GM19467 (cell line): ENCODE results near the gene LDB3.
A peak's percentile ranks its signal among the peaks of the same experiment; 100 is the strongest.
"Not testable (repeated sequence)": the region's sequence is repeated elsewhere in the genome, so short reads cannot be mapped to it uniquely, and the experiment has no call there.

ENCODE experiments used
- ATAC-seq: cut with Tn5 transposase; IDR thresholded peaks from one replicate; pipeline ENCODE4 v1.9.1; 2021; ENCODE audit warnings: mild to moderate bottlenecking, moderate library complexity; ENCODE audit not compliant: unreplicated experiment

Gene LDB3, protein sequence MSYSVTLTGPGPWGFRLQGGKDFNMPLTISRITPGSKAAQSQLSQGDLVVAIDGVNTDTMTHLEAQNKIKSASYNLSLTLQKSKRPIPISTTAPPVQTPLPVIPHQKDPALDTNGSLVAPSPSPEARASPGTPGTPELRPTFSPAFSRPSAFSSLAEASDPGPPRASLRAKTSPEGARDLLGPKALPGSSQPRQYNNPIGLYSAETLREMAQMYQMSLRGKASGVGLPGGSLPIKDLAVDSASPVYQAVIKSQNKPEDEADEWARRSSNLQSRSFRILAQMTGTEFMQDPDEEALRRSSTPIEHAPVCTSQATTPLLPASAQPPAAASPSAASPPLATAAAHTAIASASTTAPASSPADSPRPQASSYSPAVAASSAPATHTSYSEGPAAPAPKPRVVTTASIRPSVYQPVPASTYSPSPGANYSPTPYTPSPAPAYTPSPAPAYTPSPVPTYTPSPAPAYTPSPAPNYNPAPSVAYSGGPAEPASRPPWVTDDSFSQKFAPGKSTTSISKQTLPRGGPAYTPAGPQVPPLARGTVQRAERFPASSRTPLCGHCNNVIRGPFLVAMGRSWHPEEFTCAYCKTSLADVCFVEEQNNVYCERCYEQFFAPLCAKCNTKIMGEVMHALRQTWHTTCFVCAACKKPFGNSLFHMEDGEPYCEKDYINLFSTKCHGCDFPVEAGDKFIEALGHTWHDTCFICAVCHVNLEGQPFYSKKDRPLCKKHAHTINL

DNA sequence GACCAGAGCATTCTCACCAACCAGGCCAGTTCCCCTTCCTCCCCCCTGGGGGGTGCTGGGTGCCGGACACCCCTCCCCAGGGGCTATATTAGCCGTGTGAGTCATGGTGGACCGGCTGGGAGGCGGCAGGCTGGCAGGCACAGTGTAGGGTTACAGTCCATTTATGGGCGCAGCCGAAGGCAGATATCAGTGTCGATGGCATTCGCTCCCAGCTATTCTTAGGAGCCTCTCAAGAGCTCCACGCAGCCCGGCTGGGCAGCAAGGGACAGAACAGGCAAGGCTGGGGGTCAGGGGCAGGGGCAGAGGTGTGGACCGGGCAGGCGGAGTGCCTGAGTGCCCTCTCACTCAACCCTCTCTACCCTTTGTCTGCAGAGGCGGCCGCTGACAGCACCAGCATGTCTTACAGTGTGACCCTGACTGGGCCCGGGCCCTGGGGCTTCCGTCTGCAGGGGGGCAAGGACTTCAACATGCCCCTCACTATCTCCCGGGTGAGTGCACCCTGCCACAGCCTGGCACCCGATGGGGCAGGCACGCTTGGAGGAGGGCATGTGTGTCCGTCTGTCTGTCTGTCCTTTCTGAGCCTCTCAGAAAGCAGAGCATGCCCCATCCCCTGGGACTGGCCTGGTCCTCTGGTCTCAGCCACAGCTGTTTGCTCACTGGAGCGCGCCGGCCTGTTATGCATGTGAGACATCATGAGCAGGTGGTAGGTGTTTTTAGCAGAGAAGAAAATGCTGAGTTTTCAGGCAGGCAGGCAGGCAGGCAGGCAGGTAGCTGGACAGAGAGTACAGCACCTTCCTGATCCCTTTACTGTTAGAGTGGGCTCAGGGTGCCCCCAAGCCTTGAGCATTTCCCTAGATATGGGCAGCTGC, at the start of gene LDB3:
TSS of gene LDB3 (plus strand) at position 215 of the 869 bp plus-strand sequence. CDS start at position 396, 181 bp downstream.
- ATAC-seq = peak; percentile 60

DNA sequence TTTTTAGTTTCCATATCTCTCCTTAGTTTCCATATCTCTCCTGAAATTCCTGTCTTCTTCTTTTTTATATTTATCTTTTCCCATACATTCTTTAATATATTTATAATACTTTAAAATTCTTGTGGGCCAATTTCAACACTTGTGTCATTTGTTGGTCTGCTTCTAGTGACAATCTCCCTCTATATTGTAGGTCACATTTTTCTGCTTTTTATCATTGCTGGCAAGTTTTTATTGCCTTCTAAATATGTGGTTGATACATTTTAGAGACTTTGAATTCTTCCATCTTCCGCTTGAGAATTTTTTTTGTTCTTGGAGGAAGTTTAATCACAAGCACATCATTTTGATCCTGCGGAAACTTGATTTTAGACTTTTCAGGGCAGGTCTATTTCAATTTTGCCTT, 40.0 kb upstream of the LDB3 start:
- ATAC-seq = no peak

DNA sequence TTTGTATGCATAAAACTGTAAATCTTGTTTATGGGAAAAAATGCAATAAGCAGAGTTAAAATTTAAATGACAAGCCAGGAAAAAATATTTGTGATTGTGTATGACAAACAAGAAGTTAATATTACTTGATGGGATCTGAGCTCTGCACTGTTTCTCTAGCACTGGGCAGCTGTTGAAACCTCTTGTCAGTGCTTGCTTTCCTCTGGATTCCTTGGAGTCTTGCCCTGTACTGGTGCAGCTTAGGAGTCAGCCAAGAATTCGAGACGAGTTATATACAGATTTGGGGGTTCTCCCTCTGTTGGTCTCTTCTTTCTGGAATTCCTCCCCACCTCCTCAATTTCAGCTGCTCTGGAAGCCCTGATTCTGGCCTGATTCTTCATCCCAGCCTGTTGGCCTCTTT, 38.2 kb upstream of the LDB3 start:
- ATAC-seq = no peak

DNA sequence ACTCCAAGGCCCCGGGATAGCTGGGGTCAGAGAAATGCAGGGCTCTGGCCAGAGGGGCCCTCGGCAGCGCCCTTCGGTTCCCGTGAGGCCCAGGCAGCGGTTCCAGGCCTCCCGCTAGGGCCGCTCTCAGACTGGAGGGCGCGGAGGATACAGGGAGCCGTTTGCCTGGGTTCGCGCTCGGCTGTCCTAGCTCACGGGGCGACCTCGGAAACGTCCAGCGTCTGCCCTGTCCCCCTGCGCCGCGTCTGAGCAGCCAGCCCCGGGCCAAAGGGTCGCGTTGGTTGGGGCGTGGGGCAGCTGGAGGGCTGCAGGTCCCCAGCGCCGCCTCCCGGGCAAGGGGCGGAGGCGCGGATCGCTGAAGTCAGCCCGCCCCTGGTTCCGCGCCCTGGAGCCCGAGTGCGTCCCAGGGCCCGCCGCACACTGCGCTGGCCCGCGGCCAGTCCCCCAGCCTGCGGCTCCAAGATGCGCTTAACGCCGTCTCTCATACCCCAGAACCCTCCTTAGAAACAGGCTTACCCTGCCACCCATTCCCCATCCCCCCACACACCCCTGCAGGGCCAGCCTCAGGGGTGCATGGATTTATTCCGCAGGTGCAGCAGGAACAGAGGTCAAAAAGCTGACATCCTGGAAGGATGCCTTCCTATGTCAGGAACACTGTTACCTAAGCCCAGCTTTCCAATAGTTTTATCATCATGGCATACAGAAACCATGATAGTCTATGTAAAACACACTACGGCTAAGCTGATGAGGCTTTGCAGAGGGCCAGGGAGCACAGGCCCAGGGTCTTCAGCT, 36.1 kb upstream of the LDB3 start:
- no peak for ATAC-seq

DNA sequence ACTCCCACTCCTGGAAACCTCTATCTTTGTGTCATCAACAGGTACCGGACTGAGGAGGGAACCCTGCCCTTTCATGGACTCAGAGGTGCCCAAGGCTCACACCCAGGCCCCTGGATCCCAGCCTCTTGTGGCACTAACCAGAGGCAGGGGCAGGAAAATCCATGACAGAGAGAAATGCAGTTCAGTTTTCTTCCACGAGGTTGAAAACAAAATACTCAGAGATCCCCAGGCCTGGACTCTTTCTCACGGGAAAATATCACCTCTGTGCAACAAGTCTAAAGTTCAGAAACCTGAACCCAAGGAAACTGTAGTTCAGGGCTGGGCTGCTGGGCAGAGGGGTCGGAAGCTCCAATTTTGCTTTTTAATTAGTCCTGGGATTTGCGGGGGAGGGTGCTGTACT, 35.4 kb upstream of the LDB3 start:
- no peak for ATAC-seq

DNA sequence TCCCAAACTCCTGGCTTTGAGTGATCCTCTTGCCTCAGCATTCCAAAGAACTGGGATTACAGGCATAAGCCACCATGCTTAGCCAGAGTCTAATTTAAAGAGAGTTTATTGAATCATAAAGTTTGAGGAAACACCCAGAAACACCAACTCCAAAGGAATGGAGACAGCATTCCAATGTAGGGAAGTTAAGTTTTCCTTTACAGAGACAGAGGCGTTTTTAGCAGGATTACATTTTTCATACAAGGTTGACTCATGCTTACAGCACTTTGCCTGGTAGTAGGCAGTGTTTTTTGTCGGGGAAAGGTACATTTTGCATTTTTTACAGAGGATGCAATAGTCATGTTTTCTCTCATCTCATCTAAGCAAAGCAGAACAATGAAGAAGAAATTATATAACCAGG, 32.9 kb upstream of the LDB3 start:
- ATAC-seq = no peak

DNA sequence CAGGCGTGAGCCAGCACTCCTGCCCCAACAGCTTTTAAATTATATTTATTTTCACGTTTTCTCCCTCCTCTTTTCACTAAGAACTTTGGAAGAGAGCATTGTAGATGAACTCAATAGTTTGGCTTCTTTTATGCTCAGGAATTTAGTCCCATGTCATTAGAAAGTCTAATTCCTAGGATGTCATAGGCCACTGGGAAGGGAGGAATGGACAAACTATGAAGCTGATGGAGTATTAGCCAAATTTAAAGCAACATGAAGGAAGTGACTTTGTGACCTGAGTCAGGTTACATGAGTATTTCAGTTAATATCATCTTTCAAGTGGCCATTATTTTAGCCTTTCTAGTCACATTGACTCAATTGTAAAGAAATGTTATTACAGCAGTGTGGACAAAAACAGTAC, 32.0 kb upstream of the LDB3 start:
- no peak for ATAC-seq

DNA sequence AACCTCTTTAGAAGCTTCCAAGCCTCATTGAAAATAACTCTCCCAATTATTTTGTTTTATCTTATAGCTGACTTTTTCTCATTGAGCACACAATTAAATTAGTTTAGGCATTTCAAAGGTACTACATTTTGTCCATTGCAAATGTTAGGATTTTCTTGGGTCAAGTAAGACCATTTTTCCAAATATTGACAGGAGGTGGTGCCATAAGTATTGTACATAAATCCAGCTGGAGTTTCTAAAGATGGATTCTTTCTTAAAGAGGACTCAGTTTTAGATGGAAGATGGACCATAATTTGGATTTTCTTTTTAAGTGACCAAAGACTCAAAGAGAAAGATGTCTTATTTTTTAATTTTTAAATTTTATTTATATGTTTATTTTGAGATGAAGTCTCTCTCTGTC, 26.3 kb upstream of the LDB3 start:
- no peak for ATAC-seq

DNA sequence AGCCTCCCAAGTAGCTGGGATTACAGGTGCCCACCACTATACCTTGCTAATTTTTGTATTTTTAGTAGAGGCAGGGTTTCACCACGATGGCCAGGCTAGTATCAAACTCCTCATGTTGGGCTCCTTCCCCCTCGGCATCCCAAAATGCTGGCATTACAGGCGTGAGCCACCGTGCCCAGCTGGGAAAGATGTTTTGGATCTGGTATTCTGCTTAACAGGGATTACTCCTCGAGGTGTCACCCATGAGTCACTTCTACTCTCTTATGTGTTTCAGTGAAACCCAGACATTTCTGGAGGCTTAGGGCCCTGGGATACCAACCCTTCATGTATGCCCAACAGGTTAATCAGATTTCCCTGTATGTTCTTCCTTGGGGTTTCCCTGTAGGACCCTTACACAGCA, 25.8 kb upstream of the LDB3 start:
- no peak for ATAC-seq

DNA sequence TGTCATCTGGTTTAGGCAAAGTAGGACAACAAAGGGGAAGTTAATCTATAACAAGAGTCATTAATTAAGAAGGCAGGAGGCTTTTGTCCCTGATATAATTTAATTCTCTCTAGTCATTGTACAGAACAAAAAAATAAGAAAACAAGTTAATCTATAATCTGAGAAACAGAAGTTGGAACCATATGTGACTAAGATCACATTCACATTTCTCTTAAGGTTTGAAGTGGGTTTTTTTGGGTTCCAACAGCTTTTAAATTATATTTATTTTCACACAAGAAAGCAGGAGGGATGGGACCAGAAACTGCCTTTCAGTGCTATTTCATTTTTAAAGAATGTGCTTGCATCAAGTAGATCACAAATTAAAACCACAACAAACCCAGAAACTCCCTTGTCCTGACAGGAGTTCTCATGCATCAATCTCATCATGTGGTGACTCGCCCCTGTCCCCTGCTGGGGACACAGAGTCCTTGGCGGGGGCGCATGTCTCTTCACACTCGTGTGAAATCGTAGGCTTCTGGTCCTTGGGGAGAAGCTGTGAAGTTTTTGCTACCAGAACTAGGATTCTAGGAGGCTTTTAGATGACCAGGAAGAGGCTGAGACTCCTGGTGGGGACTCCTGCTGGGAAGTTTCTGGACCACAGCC, 24.0 kb upstream of the LDB3 start:
- no peak for ATAC-seq

DNA sequence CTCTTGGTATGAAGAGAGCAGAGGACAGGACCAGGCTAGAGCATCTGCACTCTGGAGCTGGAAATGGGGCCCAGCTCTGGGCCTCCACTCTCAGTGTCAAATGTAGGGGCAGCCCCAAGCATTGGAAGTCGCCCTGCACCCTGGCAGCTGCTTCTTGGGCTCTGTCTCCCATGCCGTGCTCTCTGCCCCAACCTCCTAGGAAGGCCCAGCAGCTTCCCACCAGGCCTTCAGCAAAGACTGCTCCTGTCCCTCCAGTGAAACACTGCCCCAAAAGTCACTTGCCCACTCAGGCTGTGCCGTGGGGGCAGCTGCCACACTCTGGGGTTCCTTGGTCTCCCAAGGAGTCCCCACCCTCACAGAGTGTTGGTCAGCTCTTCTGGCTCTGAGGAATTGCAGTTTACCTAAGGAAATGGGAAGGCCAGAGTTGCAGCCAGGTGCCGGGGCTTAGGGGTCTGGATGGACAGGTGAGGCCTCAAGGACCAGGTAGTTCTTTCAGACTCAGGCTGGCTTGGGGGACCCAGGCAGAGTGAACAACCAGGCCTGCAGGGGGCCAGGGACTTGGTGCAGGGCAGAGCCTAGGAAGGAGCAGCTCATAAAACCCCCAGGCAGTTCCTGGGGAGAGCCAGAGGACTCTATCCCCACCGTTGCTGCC, 23.4 kb upstream of the LDB3 start:
- no peak for ATAC-seq

DNA sequence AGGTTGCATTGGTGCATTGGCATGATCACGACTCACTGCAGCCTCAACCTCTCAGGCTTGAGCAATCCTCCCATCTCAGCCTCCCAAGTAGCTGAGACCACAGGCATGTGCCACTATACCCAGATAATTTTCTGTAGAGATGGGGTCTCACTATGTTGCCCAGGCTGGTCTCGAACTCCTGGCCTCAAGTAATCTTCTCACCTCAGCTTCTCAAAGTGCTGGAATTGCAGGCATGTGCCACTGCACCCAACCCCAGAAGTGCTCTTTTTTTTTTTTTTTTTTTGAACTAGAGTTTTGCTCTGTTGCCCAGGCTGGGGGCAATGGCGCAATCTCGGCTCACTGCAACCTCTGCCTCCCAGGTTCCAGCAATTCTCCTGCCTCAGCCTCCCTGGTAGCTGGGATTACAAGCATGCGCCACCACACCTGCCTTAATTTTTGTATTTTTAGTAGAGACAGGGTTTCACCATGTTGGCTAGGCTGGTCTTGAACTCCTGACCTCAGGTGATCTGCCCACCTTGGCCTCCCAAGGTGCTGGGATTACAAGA, 22.6 kb upstream of the LDB3 start:
- ATAC-seq = not testable (repeated sequence)

DNA sequence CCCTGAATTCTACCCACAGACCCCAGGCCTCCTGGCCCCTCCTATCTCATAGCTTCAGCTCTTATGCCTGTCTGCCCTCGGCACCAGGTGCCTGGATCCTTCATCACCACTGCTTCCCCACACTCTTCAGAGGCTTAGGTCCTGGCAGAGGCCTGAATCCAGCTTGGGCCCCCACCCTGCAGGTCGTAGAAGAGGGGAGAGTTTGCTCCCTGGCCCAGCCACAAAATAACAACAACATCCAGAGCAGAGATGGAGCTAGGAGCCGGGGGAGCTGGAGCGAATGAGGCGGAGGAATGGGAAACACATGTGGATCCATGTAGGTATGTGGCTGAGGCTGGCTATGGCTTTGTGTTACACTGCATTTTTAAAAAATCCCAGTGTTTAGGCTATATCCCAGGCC, 21.8 kb upstream of the LDB3 start:
- ATAC-seq = no peak

DNA sequence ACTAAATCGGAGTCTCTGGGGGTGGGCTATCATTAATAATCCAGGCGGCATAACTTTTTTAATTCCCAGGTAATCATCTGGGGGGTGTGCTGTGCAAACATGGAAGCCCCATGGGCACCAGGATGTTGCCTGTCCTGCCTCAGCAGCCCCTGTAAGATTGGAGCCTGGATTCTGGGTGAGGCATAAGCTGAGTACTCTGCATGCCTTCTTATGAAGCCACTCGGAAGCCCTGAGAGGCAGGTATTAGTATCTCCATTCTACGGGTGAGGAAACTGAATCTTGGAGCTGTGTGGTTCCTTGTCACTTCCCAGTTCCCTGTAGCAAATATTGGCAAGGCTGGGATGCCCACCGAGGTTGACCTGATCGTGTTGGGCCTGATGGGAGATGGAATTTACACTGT, 21.4 kb upstream of the LDB3 start:
- ATAC-seq = no peak

DNA sequence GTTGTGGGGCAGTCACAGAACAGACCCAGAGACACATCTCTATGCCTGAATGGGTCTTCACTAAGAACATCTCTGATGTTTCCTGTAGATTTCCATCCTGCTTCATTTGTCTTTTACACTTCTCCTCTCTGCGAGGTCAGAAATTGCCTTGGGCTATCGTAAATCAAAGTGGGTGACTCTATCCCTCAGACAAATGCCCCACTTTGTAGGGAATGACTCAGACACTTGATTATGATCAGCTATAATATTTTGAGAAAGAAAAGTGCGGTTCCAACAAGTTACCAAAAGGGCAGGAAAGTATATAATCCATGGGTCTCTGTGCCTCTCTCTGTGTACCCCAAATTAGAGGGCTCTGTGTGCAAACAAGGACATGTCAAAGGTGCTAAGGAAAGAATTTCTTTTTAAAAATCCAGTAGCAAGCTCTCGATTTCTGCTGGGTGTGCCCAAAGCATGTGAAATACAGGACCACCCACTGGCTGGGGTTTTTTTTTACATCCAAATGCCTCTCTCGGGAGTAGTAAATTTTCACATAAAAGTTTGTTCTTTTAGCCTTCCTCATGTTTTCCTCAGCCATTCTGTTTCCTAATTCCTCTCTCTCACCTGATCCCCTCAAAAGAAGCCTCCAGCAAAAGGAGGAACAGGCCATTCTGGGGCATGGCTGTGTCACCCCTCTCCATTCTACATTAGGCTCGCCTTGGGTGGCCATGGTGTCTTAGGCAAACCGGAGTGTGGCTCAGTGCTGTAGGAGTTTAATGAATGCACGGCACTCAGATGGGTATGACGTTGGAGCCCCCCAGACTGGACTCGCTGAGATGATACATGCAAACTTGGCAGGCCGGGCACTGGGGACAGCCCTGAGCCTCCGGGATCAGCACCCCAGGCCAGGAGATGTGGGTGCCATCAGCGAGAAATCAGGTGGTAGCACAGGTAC, 20.3 kb upstream of the LDB3 start:
- no peak for ATAC-seq

DNA sequence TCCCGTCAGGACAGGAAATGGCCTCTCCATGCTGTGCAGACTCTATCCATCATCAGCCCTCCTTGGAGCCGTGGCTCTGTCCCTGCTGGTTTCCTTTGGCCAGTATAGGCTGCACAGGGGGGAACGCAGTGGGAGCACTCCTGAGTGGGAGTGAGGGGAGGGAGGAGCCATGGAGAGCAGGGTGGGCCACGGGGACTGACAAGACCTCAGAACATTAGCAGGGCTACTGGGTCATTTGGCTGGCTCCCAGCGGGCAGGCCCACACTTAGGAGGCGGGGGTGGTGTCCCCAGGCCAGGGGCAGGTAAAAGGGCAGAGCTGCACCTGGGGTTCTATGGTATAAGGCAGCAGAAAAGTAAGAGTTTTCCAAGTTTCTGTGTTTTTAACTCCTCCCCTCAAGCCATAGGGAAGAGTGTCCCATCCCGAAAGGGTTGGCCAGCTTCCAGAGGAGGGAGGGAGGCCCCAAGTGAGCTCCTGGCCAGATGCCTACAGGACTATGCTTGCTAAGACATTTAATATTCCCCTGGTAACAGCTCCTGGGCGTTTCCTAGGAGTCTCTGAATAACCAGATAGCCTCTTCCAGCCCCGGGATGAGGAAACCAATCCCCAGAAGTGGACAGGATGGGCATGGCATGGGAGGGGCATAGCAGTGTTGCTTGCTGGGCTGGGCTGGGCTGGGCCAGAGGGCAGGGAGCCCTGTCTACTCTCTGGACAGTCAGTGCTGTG, 19.4 kb upstream of the LDB3 start:
- no peak for ATAC-seq

DNA sequence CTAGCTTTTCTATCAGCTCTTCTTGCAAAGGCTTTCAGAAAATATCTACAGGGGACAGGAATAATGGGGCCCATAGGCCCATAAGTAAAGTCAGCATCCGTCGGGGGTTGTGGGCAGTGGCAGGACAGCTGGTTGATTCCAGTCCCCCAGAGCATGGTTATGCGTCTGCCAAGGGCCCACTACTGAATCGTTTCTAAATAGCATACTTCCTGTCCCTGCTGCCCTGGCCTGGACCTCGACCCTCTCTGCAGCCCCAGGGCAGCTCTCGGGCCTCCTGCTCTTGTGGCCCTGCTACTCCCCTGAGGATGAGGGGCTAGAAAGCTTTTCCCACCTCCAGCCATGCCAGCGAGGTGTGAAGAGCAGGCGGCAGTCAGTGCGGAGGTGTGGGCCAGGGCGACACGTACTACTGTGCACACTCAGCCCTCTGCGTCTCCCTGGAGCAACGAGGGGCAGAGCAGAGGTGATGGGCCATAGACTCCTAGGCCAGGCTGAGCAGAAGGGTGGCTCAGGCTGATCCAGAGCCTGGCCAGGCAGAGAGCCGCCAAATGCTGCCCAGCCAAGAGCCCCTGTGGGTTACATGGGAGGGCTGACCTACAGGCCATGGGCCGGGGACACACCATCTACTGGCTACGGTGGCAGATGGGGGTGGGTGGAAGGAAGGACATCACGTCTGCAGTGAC, 18.7 kb upstream of the LDB3 start:
- no peak for ATAC-seq
